HCT116 (cell line): ENCODE data around the gene NEURL1B. TPM values are rescaled to one million over a fixed set of nuclear protein-coding genes. Genes with fewer than 3 reads are reported as not detected.

ENCODE experiments used
- ATAC-seq: fragments of 200-7000 bp; cut with Tn5 transposase; 2 replicates; pipeline ENCODE4 v1.9.1; 2020; ENCODE audit warnings: mild to moderate bottlenecking, moderate library complexity
- BruUV-seq: library from RNA; stranded (reverse); fragments of 400-500 nt; replicated peaks from 2 replicates; lab custom pipeline; 2021; lab: Mats Ljungman, UMichigan
- CTCF ChIA-PET: fragments of 300-600 bp; sonication (Branson Sonifier 250); formaldehyde crosslinking; loops from one replicate; lab custom pipeline; 2021; ENCODE audit warnings: antibody characterized with exemption; lab: Charles Lee
- POLR2A ChIA-PET: fragments of 300-600, 350-600 bp; sonication (Branson Sonifier 250); formaldehyde crosslinking; loops from one replicate; lab custom pipeline; 2021; ENCODE audit warnings: antibody characterized with exemption; lab: Charles Lee
- RAD21 ChIA-PET, 2 experiments: fragments of 300-600 bp; sonication (Branson Sonifier 250); formaldehyde crosslinking; loops; one replicate each; lab custom pipeline; 2023; ENCODE audit warnings: low total read pairs in 2 of 2; ENCODE audit not compliant: uncharacterized antibody in 2 of 2, unreplicated experiment in 2 of 2, low non-redundant PET in 1 of 2; lab: Charles Lee
- DNase-seq: peaks from one replicate; pipeline ENCODE4 v3.0.0-alpha.2; 2010; ENCODE audit warnings: low read depth, low spot score
- H2AFZ ChIP-seq: fragments of 200-600 bp; shearing (Covaris generic), sonication (generic); 2 replicates; pipeline ENCODE4 v1.6.1; 2017; ENCODE audit warnings: low read depth, mixed run types, mixed read lengths, antibody characterized with exemption, low read length; ENCODE audit not compliant: poor library complexity, severe bottlenecking
- H3K27ac ChIP-seq: 2 replicates; pipeline ENCODE4 v1.5.1; 2012; ENCODE audit warnings: low read depth, low read length
- H3K27me3 ChIP-seq: fragments of 200-600 bp; sonication (generic); 2 replicates; pipeline ENCODE4 v1.6.1; 2016; ENCODE audit warnings: mixed run types, low read length, mixed read lengths; ENCODE audit not compliant: insufficient read depth
- H3K36me3 ChIP-seq, 2 experiments: fragments of 200-500 bp in 1 of 2; fragments of 200-600 bp in 1 of 2; sonication (Bioruptor generic) in 1 of 2; sonication (generic) in 1 of 2; 2 replicates each; pipeline versions ENCODE4 v1.5.1 to v1.6.1; 2014 to 2016; ENCODE audit warnings: low read length in 2 of 2, inconsistent platforms in 1 of 2, mixed read lengths in 1 of 2, mixed run types in 1 of 2; ENCODE audit not compliant: insufficient read depth in 2 of 2, control insufficient read depth in 1 of 2
- H3K4me1 ChIP-seq, 2 experiments: fragments of 200-600 bp in 1 of 2; sonication (generic) in 1 of 2; 2 replicates each; pipeline versions ENCODE4 v1.5.1 to v1.6.1; 2012 to 2017; ENCODE audit warnings: low read length in 2 of 2, inconsistent platforms in 1 of 2, mild to moderate bottlenecking in 1 of 2, mixed read lengths in 1 of 2, mixed run types in 1 of 2, moderate library complexity in 1 of 2; ENCODE audit not compliant: insufficient read depth in 2 of 2, control insufficient read depth in 1 of 2
- H3K4me2 ChIP-seq: fragments of 200-600 bp; sonication (generic); 2 replicates; pipeline ENCODE4 v1.6.1; 2017; ENCODE audit warnings: mixed run types, low read length, mixed read lengths
- H3K4me3 ChIP-seq, 2 experiments: fragments of 200-600 bp in 1 of 2; sonication (generic) in 1 of 2; replicated peaks in 1 of 2; 2 replicates each; pipeline ENCODE4 v1.5.1; 2011 to 2016; ENCODE audit warnings: low read length in 2 of 2, control low read depth in 1 of 2, low read depth in 1 of 2, mild to moderate bottlenecking in 1 of 2, mixed read lengths in 1 of 2, mixed run types in 1 of 2
- H3K79me2 ChIP-seq: fragments of 200-600 bp; sonication (generic); 2 replicates; pipeline ENCODE4 v1.6.1; 2017; ENCODE audit warnings: mild to moderate bottlenecking, mixed run types, low read length, moderate library complexity, mixed read lengths; ENCODE audit not compliant: insufficient read depth
- H3K9ac ChIP-seq: fragments of 200-600 bp; sonication (generic); 2 replicates; pipeline ENCODE4 v1.6.1; 2016; ENCODE audit warnings: low read length, mixed read lengths
- H3K9me2 ChIP-seq: fragments of 200-600 bp; sonication (generic), shearing (Covaris generic); 2 replicates; pipeline ENCODE4 v1.6.1; 2017; ENCODE audit warnings: mixed run types, mild to moderate bottlenecking, moderate library complexity; ENCODE audit not compliant: insufficient read depth
- H3K9me3 ChIP-seq, 2 experiments: fragments of 200-500 bp in 1 of 2; fragments of 200-600 bp in 1 of 2; sonication (Bioruptor generic) in 1 of 2; sonication (generic) in 1 of 2; 2 replicates each; pipeline ENCODE4 v1.6.1; 2014 to 2017; ENCODE audit warnings: low read length in 2 of 2, mixed read lengths in 2 of 2, inconsistent platforms in 1 of 2, low read depth in 1 of 2, mild to moderate bottlenecking in 1 of 2, mixed run types in 1 of 2, moderate library complexity in 1 of 2; ENCODE audit not compliant: control insufficient read depth in 1 of 2, insufficient read depth in 1 of 2
- H4K20me1 ChIP-seq: fragments of 200-600 bp; sonication (generic), shearing (Covaris generic); 2 replicates; pipeline ENCODE4 v1.6.1; 2017; ENCODE audit warnings: mixed run types, mild to moderate bottlenecking, moderate library complexity; ENCODE audit not compliant: insufficient read depth
- CBX3 ChIP-seq: IDR thresholded peaks from 2 replicates; pipeline ENCODE4 v1.6.1; 2012; ENCODE audit warnings: low read depth
- CEBPB ChIP-seq: IDR thresholded peaks from 2 replicates; pipeline ENCODE4 v1.6.1; 2012; ENCODE audit warnings: low read depth
- EGR1 ChIP-seq: IDR thresholded peaks from 2 replicates; pipeline ENCODE4 v1.6.1; 2012; ENCODE audit warnings: low read depth
- ELF1 ChIP-seq: IDR thresholded peaks from 2 replicates; pipeline ENCODE4 v1.6.1; 2012; ENCODE audit warnings: low read depth, borderline replicate concordance
- JUND ChIP-seq: IDR thresholded peaks from 2 replicates; pipeline ENCODE4 v1.6.1; 2012
- YY1 ChIP-seq: IDR thresholded peaks from 2 replicates; pipeline ENCODE4 v1.6.1; 2011; ENCODE audit warnings: low read length, low read depth, moderate library complexity, mild to moderate bottlenecking; ENCODE audit not compliant: insufficient replicate concordance; ENCODE audit errors: extremely low read depth
- ZFX ChIP-seq: fragments of 450-650 bp; IDR thresholded peaks from 2 replicates; pipeline ENCODE4 v1.6.1; 2017
- intact Hi-C: fragments of 100-400 bp; cut with micrococcal nuclease; formaldehyde crosslinking; loops from 2 replicates; pipeline ENCODE4 v1.10.0; 2022
- total RNA-seq: library from RNA; stranded (reverse); gene quantifications from one replicate; pipeline ENCODE4 v1.2.1, GENCODE V29; 2021; ENCODE audit not compliant: unreplicated experiment
- TF ChIP-seq, protein P1 (sequence below): IDR thresholded peaks from 2 replicates; pipeline ENCODE4 v1.6.1; 2012; ENCODE audit warnings: low read depth
- TF ChIP-seq, protein P2 (sequence below): IDR thresholded peaks from 2 replicates; pipeline ENCODE4 v1.6.1; 2011; ENCODE audit warnings: mild to moderate bottlenecking, low read length, moderate library complexity; ENCODE audit not compliant: insufficient replicate concordance; ENCODE audit errors: extremely low read depth
- TF ChIP-seq, protein P3 (sequence below), 3 experiments: fragments of 200-600 bp in 1 of 3; sonication (generic) in 1 of 3; IDR thresholded peaks in 2 of 3; conservative IDR thresholded peaks in 1 of 3; 2 replicates each; pipeline ENCODE4 v1.5.1; 2012 to 2017; ENCODE audit warnings: low read depth in 2 of 3, low read length in 2 of 3, antibody characterized with exemption in 1 of 3, borderline replicate concordance in 1 of 3, control low read depth in 1 of 3, mild to moderate bottlenecking in 1 of 3, mixed read lengths in 1 of 3, mixed run types in 1 of 3, moderate library complexity in 1 of 3; ENCODE audit not compliant: insufficient read depth in 1 of 3
- TF ChIP-seq, protein P4 (sequence below): IDR thresholded peaks from 2 replicates; pipeline ENCODE4 v1.6.1; 2012

NEURL1B gene
- total RNA-seq, 1 experiment from 2014 or later: 5.8 TPM

DNA sequence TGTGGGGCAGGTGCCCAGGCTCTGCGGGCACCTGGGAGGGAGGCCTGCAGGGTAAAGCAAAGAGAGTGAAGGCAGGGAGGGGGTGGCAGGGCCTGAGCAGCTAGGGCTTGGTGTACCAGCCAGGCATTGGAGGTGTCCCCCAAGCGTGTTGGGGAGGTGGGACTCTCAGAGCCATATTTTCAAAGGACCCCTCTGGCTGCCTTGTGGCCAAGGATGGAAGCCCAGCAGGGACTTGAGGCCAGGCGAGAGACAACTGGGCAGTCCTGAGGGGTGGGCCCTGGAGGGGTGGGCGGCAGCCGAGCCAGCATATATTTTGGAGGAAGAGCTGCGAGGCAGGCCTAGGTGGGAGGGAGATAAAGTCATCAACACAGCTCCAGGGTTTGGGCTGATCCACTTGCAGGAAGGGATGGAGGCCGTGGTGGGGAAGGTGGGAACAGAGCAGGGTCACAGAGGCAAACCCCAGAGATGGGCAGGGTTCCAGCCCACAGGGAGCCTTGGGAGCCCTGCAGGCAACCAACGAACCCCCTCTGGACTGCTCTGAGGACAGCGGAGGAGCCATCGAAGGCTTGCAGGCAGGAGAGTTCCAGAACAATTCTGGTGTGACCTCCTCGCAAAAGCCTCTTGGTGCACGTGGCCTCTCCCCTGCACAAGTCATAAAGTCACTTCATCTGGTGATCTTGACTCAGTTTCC is 94.2 kb downstream of the NEURL1B start:
- H3K27ac ChIP-seq: no peak overlapping the region
- H4K20me1 ChIP-seq: no peaks in the 10 kb centered on the region
- ATAC-seq (no peak), DNase-seq (no peak)
- peaks cover 3 to 16% of the 10 kb centered on the region in 2 experiments; a peak in 3 of 4 replicates for H3K4me1 ChIP-seq
- no peaks in the 10 kb centered on the region for H3K79me2 ChIP-seq
- ChIA-PET POLR2A (no interaction called here), RAD21 (no interaction called here), CTCF (interaction anchor here (1.1 kb wide), 1 partner anchor 20 kb away, joined by 3 read pairs; no protein-coding TSS in a partner anchor)
- no peak overlapping the region for H2AFZ ChIP-seq
- H3K9me2 ChIP-seq: no peaks in the 10 kb centered on the region
- H3K9me3 ChIP-seq: no peaks in the 10 kb centered on the region
- no peaks in the 10 kb centered on the region for H3K27me3 ChIP-seq
- H3K9ac ChIP-seq: no peak overlapping the region
- no peaks in the 10 kb centered on the region for H3K36me3 ChIP-seq
- H3K4me2 ChIP-seq: no peak overlapping the region
- no peak overlapping the region for H3K4me3 ChIP-seq
- BruUV-seq: no TSS peak
- TF ChIP-seq, protein P1, sequence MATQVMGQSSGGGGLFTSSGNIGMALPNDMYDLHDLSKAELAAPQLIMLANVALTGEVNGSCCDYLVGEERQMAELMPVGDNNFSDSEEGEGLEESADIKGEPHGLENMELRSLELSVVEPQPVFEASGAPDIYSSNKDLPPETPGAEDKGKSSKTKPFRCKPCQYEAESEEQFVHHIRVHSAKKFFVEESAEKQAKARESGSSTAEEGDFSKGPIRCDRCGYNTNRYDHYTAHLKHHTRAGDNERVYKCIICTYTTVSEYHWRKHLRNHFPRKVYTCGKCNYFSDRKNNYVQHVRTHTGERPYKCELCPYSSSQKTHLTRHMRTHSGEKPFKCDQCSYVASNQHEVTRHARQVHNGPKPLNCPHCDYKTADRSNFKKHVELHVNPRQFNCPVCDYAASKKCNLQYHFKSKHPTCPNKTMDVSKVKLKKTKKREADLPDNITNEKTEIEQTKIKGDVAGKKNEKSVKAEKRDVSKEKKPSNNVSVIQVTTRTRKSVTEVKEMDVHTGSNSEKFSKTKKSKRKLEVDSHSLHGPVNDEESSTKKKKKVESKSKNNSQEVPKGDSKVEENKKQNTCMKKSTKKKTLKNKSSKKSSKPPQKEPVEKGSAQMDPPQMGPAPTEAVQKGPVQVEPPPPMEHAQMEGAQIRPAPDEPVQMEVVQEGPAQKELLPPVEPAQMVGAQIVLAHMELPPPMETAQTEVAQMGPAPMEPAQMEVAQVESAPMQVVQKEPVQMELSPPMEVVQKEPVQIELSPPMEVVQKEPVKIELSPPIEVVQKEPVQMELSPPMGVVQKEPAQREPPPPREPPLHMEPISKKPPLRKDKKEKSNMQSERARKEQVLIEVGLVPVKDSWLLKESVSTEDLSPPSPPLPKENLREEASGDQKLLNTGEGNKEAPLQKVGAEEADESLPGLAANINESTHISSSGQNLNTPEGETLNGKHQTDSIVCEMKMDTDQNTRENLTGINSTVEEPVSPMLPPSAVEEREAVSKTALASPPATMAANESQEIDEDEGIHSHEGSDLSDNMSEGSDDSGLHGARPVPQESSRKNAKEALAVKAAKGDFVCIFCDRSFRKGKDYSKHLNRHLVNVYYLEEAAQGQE: no peak
- no peak for TF ChIP-seq EGR1
- no peak for TF ChIP-seq YY1
- no peak for TF ChIP-seq JUND
- TF ChIP-seq, protein P2, sequence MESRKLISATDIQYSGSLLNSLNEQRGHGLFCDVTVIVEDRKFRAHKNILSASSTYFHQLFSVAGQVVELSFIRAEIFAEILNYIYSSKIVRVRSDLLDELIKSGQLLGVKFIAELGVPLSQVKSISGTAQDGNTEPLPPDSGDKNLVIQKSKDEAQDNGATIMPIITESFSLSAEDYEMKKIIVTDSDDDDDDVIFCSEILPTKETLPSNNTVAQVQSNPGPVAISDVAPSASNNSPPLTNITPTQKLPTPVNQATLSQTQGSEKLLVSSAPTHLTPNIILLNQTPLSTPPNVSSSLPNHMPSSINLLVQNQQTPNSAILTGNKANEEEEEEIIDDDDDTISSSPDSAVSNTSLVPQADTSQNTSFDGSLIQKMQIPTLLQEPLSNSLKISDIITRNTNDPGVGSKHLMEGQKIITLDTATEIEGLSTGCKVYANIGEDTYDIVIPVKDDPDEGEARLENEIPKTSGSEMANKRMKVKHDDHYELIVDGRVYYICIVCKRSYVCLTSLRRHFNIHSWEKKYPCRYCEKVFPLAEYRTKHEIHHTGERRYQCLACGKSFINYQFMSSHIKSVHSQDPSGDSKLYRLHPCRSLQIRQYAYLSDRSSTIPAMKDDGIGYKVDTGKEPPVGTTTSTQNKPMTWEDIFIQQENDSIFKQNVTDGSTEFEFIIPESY: no peak
- no peak for TF ChIP-seq CBX3
- TF ChIP-seq, protein P3, sequence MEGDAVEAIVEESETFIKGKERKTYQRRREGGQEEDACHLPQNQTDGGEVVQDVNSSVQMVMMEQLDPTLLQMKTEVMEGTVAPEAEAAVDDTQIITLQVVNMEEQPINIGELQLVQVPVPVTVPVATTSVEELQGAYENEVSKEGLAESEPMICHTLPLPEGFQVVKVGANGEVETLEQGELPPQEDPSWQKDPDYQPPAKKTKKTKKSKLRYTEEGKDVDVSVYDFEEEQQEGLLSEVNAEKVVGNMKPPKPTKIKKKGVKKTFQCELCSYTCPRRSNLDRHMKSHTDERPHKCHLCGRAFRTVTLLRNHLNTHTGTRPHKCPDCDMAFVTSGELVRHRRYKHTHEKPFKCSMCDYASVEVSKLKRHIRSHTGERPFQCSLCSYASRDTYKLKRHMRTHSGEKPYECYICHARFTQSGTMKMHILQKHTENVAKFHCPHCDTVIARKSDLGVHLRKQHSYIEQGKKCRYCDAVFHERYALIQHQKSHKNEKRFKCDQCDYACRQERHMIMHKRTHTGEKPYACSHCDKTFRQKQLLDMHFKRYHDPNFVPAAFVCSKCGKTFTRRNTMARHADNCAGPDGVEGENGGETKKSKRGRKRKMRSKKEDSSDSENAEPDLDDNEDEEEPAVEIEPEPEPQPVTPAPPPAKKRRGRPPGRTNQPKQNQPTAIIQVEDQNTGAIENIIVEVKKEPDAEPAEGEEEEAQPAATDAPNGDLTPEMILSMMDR (IDR thresholded peaks at IDR 0.05 in 2 of 3, conservative IDR thresholded peaks at IDR 0.05 in 1 of 3; ENCODE audit: borderline replicate concordance in 1 of 3, insufficient read depth in 1 of 3, low read depth in 2 of 3, low read length in 2 of 3): no peak
- TF ChIP-seq, protein P4, sequence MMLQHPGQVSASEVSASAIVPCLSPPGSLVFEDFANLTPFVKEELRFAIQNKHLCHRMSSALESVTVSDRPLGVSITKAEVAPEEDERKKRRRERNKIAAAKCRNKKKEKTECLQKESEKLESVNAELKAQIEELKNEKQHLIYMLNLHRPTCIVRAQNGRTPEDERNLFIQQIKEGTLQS: no peak
- TF ChIP-seq ZFX: no peak
- TF ChIP-seq ELF1: no peak
- no peak for TF ChIP-seq CEBPB
- intact Hi-C loops: no loop called here
